HUDEP-2 (cell line): ENCODE results near the gene RNF169.

Source experiments
- DNase-seq, 76 experiments: peaks; one replicate each; lab custom pipeline; 2025; ENCODE audit not compliant: unreplicated experiment in 76 of 76; lab: John Stamatoyannopoulos, UW

RNF169 gene

GRCh38 chr11:74818283-74818946, 69.8 kb downstream of the RNF169 start:
- DNase-seq = peak in 2 of 76 experiments; percentile 7 to 18

GRCh38 chr11:74819400-74819799, 70.8 kb downstream of the RNF169 start:
- no peak for DNase-seq

DNA sequence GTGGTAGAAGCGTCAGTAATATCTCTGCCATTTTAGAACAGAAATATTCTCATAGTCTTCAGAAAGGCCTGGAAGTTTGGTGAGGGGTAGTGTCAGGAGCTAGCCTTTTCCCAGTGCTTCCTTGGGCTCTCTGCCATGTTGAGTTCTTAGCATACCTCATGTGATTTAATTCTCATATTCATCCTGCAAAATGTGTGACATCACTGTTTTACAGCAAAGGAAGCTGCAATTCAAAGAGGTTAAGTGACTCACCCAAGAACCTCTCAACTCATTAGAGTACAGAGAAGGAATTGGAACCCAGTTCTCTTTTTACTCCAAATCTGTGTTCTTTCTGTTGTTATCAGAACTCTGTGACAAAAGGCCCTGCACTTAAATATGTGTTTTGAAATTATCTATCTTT, 72.1 kb downstream of the RNF169 start:
- no peak for DNase-seq

GRCh38 chr11:74822170-74822569, 73.5 kb downstream of the RNF169 start:
- no peak for DNase-seq

GRCh38 chr11:74824285-74824982, 75.8 kb downstream of the RNF169 start:
- DNase-seq = no peak

DNA sequence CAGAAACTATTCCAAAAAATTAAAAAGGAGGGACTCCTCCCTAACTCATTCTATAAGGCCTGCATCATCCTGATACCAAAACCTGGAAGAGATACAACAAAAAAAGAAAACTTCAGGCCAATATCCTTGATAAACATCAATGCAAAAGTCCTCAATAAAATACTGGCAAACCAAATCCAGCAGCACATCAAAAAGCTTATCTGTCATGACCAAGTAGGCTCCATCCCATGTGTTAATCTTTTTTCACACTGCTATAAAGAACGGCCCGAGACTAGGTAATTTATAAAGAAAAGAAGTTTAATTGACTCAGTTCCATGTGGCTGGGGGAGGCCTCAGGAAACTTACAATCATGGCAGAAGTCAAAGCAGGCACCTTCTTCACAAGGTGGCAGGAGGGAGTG, 76.9 kb downstream of the RNF169 start:
- DNase-seq = peak in 32 of 76 experiments; percentile 3 to 85 (median 44)

GRCh38 chr11:74826901-74827300, 78.3 kb downstream of the RNF169 start:
- DNase-seq = no peak

- DNase-seq = no peak
These were observed 88.5 kb downstream of the RNF169 start for GRCh38 chr11:74837191-74837590.

- DNase-seq = no peak
These were observed 89.5 kb downstream of the RNF169 start for GRCh38 chr11:74838188-74838587.

DNA sequence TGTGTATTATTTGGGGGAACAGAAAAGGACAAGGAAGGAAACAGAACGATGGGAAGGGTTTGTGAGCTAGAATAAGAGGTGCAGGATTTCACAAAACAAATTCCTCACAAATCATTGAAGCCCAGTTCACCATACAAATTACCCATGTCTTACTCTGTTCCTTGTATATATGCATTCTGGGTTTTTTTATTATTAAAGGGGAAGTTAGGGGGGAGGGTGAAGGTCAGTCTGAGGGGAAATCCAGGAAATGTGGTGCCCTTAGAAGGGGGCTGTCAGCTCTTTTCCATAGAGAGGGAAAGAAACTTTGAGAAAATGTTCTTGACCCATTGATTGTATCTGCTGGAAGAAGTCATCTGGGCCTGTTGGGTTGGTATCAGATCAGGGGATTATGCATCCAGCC, 90.8 kb downstream of the RNF169 start:
- no peak for DNase-seq

- peak in 21 of 76 experiments; percentile 2 to 49 (median 15) for DNase-seq
These were observed 91.3 kb downstream of the RNF169 start for GRCh38 chr11:74839971-74840370.

DNA sequence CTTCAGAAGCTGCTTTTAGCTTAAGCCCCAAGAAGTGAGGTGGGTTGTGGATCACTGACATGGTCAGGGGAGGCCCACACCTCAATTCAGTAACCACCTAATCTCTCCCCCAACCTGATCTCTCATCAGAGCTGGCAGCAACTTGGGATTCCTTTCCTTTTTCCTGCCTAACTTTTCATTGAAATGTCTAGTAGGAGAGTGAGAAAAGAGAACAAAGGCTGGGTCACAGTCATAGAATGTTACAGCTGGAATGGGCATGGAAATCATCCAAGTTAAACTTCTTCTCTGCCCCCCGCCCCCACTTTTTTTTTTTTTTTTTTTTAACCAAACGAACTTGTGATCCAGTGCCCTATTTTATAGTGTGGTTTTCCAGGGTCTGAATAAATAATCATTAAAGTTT, 91.8 kb downstream of the RNF169 start:
- no peak for DNase-seq

GRCh38 chr11:74842967-74843366, 94.3 kb downstream of the RNF169 start:
- no peak for DNase-seq

GRCh38 chr11:74844072-74844471, 95.4 kb downstream of the RNF169 start:
- DNase-seq = no peak

GRCh38 chr11:74844865-74845264, 96.2 kb downstream of the RNF169 start:
- DNase-seq = no peak

DNA sequence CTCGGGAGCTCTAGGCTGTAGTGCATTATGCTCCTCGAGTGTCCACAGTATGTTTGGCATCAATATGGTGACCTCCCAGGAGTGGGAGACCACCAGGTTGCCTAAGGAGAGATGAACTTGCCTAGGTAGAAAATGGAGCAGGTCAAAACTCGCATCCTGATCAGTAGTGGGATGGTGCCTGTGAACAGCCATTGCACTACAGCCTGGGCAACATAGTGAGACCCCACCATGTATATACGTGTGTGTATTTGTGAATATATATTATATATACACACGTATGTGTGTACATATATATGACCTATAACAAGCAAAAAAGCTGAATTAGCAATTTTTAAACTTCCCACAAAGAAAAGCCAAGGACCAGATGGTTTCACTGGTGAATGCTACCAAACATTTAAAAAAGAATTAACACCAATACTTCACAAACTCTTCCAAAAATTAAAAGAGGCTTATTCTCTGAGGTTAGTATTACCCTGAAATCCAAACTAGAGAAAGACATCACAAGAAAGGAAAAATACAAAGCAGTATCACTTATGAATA, 97.4 kb downstream of the RNF169 start:
- no peak for DNase-seq

DNA sequence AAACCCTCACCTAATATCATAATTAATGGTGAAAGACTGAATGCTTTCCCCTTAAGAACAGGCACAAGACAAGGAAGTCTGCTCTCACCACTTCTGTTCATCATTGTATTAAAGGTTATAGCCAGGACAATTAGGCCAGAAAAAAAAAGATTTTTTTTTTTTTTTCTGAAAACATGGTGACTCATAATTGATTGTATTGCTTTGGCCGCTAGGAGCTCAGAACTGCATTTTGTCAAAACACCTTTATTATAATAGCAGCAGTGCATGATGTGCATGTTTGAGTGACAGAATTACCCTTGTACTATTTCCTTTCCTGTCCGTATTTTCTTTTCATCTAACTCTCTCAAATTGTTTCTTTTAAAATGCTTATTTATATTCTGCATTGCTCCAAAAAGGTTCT, 98.1 kb downstream of the RNF169 start:
- no peak for DNase-seq

GRCh38 chr11:74847395-74847794, 98.7 kb downstream of the RNF169 start:
- no peak for DNase-seq

GRCh38 chr11:74847895-74848294, 99.2 kb downstream of the RNF169 start:
- no peak for DNase-seq

DNA sequence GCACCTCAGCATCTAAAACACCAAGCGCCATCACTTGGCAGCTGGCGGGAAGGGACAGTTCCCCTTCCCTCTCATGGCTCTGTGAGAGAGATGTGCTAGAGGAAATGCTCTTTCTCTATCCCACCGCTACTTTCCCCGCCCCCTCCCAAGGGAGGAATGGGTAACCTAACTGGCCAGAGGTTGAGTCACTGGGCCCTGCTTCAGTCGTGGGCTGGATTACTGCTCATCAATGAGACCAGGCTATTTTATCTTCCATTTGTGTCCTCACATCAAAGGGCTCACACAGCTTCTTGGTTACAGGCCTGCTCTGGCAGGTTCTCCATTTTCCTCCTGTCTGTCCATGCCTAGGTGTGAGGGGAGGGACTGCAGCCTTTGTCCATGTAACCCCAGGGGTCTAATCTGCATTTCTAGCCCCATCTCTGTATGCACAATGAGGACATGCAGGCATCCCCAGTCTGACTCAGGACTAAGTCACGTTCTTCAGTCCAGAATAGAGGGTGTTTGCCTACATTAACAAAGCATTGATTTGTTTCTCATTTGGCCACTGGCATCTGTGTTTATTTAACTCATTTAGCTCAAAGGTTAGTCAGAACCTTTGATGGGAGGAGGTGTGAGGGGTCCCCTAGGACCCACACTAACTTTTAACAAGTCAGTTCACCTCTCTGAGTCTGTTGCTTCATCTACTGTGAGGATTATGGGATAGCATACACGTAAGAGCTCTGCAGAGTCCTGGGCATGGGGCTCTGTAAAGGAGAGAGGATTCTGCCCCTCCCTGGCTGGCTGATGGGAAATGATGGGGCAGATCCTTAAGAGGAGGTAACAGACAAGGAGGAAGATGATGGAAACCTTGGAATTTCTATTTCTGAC, 101.1 kb downstream of the RNF169 start:
- DNase-seq = no peak

GRCh38 chr11:74853223-74853622, 104.6 kb downstream of the RNF169 start:
- no peak for DNase-seq
